Measurements from ENCODE around the gene CELF2.

DNA sequence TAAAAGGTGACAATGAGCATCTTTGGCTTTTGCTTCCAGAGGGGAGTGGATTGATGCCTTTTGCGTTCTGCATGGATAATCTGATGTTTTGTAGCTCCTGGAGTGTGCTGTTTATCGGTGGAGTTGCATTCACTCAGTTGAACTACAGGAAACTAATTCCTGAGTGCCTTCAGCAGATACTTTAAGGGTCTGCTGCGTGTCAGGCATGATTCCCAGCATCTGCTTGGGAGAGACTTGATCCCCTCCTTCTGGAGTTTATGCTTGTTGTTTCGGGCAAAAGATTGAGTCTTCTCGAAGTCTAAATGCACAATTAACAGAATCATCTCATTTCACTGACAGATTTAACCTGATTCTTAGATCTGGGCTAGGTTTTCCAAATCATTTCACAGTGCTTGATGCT, 46.2 kb downstream of the CELF2 start:
- TF ChIP-seq EZH2 (IDR thresholded peaks at IDR 0.05; ENCODE audit: borderline replicate concordance, low read depth, low read length, poor library complexity, severe bottlenecking), result no peak
- TF ChIP-seq, protein P1, sequence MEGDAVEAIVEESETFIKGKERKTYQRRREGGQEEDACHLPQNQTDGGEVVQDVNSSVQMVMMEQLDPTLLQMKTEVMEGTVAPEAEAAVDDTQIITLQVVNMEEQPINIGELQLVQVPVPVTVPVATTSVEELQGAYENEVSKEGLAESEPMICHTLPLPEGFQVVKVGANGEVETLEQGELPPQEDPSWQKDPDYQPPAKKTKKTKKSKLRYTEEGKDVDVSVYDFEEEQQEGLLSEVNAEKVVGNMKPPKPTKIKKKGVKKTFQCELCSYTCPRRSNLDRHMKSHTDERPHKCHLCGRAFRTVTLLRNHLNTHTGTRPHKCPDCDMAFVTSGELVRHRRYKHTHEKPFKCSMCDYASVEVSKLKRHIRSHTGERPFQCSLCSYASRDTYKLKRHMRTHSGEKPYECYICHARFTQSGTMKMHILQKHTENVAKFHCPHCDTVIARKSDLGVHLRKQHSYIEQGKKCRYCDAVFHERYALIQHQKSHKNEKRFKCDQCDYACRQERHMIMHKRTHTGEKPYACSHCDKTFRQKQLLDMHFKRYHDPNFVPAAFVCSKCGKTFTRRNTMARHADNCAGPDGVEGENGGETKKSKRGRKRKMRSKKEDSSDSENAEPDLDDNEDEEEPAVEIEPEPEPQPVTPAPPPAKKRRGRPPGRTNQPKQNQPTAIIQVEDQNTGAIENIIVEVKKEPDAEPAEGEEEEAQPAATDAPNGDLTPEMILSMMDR (conservative IDR thresholded peaks at IDR 0.05; ENCODE audit: low read depth, low read length), result no peak
